HTERT RPE-1 (cell line): ENCODE measurements around the gene SLFN13.
"Not testable (repeated sequence)": the region's sequence is repeated elsewhere in the genome, so short reads cannot be mapped to it uniquely, and the experiment has no call there.

Experiments used
- in situ Hi-C: fragments of 300-500 bp; cut with MboI; formaldehyde crosslinking; loops from 4 replicates; pipeline ENCODE4 v1.14.3; 2020; ENCODE audit warnings: low sequenced_read_pairs

SLFN13 gene, protein sequence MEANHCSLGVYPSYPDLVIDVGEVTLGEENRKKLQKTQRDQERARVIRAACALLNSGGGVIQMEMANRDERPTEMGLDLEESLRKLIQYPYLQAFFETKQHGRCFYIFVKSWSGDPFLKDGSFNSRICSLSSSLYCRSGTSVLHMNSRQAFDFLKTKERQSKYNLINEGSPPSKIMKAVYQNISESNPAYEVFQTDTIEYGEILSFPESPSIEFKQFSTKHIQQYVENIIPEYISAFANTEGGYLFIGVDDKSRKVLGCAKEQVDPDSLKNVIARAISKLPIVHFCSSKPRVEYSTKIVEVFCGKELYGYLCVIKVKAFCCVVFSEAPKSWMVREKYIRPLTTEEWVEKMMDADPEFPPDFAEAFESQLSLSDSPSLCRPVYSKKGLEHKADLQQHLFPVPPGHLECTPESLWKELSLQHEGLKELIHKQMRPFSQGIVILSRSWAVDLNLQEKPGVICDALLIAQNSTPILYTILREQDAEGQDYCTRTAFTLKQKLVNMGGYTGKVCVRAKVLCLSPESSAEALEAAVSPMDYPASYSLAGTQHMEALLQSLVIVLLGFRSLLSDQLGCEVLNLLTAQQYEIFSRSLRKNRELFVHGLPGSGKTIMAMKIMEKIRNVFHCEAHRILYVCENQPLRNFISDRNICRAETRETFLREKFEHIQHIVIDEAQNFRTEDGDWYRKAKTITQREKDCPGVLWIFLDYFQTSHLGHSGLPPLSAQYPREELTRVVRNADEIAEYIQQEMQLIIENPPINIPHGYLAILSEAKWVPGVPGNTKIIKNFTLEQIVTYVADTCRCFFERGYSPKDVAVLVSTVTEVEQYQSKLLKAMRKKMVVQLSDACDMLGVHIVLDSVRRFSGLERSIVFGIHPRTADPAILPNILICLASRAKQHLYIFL

DNA sequence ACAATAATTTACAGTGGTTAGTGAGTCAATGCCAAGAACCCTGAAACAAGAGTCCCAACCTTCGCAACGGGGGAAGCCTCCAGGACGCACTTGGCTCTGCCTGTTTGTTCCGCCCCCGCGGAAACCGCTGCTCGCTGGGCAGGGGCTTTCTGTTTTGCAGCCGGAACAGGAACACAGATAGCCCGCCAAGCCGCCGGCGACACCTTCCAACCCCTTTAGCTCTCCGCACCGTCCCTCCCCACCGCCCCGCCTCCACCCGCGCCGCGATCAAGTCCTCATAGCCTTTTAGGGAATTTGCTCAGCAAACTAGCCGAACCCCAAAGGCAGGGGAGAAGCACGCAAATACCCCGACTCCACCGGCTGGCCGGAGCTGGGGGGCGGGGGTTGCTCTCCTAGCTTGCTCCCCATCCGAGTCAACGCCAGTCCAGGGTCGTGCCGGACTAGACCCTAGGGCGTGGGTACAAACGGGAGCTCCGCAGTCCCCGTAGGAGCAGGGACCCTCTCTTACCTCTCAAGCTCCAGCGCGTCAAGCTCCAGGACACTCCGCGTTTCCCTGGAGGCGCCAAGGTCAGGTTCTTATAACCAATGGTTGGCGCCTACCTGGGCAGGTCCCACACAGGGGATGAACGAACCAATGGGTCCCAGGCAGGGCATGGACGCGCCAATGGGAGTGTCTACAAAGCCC lies at the start of gene SLFN13:
Gene SLFN13 (minus strand): TSS at position 553 of the 685 bp plus-strand sequence. CDS start 3,086 bp downstream, outside the sequence.
- in situ Hi-C loops = no loop called here

- in situ Hi-C loops = no loop called here
These were observed 48.1 kb upstream of the SLFN13 start for GRCh38 chr17:35496451-35497290.

DNA sequence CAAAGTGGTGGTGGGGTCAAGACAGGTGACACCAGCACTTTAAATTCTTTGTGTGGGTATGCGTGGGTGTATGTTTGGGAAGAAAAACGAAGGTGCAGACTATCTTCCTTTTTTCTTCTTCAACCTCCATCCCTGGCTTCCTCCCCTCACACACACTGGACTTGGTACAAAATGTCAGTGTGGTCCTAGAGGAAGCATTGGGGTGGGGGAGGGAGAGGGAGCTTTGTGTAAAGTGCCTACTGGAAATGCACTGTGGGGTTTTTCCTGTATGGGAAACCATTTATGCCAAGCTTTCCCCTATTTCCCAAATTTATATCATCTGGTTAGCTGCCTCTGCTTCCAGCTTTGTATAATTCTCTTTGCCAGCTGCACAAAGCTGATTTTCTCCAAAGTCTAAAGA lies 44.5 kb upstream of the SLFN13 start:
- in situ Hi-C loops = no loop called here

- in situ Hi-C loops = no loop called here
These were observed 42.9 kb upstream of the SLFN13 start for GRCh38 chr17:35491417-35491816.

- in situ Hi-C loops = no loop called here
These were observed 41.4 kb upstream of the SLFN13 start for GRCh38 chr17:35489944-35490343.

GRCh38 chr17:35488991-35489390 lies 40.4 kb upstream of the SLFN13 start:
- in situ Hi-C loops = no loop called here

DNA sequence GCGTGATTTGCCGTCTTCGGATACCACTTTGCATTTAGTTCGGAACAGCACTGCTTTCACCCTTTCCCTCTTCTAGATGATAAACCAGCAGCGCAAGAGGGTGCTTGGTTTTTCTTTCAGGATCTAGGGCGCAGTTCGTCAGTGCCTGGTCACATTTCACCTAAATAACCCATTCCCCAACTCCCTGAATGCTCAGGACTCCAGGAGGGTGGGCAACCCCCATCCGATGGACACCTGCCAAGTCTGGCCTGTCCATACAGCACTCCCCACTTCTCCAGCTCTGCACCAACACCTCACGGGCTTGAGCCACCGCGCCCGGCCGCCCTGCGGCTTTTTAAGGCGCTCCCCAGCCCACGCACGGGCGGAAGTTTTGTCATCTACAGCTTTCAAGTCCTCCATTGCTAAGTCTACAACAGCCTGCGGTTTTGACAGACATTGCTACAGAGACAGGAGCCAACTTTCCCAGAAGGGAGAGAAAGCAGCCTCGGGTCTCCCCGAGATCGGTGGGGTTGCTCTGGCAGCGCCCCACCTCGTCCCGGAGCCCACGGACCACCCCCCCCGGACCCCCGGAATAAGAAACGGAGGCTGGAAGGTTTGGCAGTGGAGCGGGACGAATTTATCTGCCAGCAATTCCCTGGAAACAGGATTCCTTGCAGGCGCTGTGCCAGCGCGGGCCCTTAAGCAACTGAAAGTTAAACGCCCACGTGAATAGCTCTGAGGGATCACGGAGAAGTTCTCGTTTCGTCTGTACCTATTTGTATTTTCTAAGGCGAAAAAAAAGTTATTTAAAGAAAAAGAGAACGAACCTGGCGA lies 38.6 kb upstream of the SLFN13 start:
- in situ Hi-C loops = no loop called here

DNA sequence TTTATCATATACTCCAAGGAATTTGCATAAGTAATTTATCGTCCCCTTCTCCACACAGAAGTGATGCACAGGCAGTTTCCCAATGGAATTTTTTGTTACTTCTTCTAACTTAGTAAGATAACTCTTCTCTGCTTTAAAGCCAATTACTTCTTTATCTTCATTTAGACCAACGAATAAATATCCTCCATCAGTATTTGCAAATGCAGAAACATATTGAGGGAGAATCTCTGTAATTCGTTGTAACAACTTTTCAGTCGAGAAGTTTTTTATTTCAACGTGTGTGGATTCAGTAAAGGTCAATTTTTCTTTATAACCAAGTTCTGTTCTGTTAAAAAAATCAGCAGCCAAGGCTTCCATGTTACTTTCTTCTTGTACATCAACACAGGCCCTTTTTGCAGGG lies 30.7 kb upstream of the SLFN13 start:
- in situ Hi-C loops = no loop called here

DNA sequence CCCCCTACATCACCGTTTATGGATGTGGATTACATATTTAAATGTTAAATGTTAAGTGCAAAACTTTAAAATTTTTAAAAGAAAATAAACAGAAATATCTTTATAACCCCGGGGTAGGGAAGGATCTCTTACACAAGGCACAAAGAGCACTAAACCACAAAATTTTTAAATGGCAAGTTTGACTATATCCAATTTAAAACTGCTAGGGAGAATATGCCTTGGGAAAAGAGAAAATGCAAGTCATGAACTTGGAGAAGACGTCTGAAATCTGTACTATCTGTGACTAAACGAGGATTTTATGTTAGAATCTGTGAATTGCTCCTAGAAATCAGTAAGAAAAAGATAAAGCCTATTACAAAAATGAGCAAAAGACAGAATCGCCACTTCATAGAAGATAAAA lies 28.7 kb upstream of the SLFN13 start:
- in situ Hi-C loops = no loop called here

- in situ Hi-C loops = no loop called here
These were observed 27.8 kb upstream of the SLFN13 start for GRCh38 chr17:35476283-35476820.

DNA sequence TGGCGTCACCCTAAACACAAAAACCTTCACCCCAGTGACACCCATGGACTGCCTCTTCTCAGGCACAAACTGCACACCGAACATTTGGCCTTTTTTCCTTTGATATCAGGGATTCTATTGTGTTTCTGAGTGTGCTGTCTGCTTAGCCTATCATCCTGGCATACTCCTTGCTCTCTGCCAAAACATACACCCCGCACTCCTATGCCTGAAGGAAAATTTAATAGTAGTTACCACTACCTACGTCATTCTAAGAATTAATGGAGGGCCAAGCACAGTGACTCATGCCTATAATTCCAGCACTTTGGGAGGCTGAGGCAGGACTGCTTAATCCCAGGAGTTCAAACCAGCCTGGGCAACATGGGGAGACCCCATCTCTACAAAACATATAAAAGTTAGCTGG lies 19.9 kb upstream of the SLFN13 start:
- in situ Hi-C loops = no loop called here

GRCh38 chr17:35467824-35468223 lies 19.3 kb upstream of the SLFN13 start:
- in situ Hi-C loops = no loop called here

DNA sequence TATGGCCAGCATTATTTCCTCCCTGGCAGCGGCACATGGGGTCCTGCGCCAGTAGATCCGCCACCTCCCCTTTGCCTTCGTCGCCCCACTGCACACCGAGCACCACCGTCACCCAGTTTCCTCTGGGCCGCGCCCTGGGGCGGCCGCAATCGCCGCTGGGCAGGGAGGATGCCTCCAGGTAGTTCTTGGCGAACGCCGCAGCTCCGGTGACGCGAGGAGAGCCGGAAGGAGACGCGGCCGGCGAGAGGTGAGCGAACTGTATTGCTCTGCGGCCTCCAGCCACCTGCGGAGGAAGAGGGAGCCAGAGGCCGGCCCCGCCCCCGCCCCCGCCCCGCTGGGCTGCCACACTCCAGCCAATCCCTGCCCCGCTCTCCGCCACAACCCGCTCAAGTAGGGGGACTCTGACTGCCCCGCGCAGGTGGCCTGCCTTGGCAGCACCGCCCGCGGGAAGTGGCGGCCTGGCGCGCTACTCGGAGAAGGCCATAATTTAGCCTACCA lies 11.8 kb upstream of the SLFN13 start:
- in situ Hi-C loops = no loop called here

GRCh38 chr17:35454035-35454434 lies 5.5 kb upstream of the SLFN13 start:
- in situ Hi-C loops = not testable (repeated sequence)

GRCh38 chr17:35453171-35453570 lies 4.6 kb upstream of the SLFN13 start:
- in situ Hi-C loops = no loop called here

DNA sequence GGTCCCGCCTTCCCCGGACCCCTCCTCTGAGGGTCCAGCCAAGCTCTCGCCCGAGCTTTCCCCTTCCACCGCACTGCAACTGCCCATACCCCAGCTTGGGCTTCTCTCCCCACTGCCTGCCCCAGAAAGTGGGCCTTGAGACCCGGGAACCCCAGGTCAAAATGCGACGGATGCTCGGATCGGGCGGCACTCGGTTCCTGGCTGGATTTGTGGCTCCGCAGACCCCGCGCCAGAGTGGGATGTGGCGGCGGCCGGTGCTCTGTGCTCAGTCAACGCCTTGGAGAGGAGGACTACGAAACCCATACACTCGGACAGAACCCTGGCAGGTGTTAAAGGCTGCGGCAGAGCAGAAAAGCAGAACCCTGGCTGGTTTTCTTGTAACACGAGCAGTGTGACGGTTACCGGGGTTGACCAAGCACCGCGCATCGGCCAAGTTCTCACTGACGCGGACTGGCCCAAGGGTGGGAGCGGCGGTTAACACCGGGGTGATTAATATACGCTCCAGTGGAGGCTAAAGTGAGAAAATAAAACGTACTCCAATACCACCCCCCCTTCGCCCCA lies 885 bp upstream of the SLFN13 start:
- in situ Hi-C loops = no loop called here

DNA sequence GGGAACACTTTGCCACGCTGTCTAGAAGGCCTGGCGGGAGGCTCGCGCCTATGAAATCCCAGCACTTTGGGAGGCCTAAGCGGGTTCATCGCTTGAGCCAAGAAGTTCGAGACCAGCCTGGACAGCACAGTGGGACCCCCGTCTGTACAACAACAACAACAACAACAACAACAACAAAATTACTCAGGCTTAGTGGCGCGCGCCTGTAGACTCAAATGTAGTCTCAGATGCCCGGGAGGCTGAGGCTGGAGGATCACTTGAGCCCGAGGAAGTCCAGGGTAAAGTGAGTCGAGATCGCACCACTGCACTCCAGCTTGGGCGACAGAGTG lies 297 bp upstream of the SLFN13 start:
- in situ Hi-C loops = no loop called here

- in situ Hi-C loops = no loop called here
These were observed 1.1 kb downstream of the SLFN13 start for GRCh38 chr17:35447499-35447898.

DNA sequence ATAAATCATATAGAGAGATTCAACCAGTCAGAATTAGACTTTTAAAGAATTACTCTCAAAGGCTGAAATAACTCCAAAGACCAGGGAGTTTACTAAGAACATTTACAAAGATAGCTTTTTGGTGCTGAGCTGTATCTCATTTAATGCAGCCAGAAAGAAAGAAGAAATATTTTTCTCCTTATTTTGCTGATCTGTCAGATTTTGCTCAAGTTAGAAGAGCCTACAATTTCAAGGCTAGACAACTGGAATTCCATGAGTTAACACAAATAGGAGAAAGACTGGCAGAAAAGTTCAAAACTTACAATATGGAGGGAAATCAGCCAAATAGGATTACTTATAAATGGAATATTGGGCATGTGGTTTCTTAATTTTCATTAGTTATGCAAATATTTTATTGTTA lies 10.1 kb downstream of the SLFN13 start:
- in situ Hi-C loops = no loop called here
